Erythroblast (primary cell): ENCODE results near the gene COX7A2L.

ENCODE experiments used
- DNase-seq, 2 experiments: peaks; one replicate each; lab custom pipeline; 2025; lab: John Stamatoyannopoulos, UW
- GATA1 ChIP-seq: IDR thresholded peaks from 2 replicates; pipeline ENCODE4 v1.6.1; 2011; ENCODE audit warnings: low read depth, mild to moderate bottlenecking, control low read depth, low read length, moderate library complexity
- POLR2A ChIP-seq: IDR thresholded peaks from 2 replicates; pipeline ENCODE4 v1.6.1; 2011; ENCODE audit warnings: mild to moderate bottlenecking, low read length

The COX7A2L gene

DNA sequence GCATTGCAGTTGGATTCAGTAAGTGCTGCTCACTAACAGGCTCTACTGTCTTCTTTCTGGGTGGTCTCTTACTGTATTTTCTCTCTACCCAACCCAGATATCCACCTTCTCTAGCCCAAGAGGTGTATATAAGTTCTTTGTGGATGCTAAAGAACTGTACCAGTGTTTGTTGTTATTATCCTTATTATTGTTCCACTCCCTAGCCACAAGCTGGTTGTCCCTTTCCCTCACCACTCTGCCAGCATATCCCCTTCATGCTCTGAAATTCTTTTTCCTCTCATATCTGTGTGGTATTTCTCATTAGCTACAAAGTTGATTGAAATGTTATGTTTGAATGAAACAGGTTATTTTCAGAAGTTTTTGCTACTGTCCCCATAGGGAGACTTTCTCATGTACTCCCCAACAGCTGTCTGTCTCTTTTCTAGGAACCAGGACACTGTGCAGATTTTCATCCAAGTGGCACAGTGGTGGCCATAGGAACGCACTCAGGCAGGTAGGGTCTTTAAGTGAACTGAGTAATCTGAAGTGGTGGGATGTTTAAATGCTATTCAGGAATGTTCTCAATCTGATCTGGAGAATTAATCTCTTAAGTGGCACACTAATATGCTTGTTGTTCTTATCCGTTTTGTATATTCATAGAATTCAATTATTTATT lies 56.8 kb downstream of the COX7A2L start:
- no peak for DNase-seq
- TF ChIP-seq POLR2A (no peak), GATA1 (no peak)

DNA sequence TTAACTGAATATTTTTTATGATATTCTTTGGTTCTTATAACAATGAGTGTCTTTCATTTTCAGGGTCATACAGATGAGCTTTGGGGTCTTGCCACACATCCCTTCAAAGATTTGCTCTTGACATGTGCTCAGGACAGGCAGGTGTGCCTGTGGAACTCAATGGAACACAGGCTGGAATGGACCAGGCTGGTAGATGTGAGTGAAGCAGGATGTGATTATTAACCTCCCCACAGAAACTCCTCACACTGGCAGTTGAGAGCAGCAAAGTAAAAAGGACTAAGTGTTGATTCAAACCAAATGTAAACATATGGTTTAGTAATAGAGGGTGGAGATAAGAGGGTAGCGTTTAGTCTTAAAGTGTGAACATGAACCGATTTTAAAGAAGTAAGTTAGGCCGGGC lies 57.8 kb downstream of the COX7A2L start:
- TF ChIP-seq POLR2A (no peak), GATA1 (no peak)
- no peak for DNase-seq

DNA sequence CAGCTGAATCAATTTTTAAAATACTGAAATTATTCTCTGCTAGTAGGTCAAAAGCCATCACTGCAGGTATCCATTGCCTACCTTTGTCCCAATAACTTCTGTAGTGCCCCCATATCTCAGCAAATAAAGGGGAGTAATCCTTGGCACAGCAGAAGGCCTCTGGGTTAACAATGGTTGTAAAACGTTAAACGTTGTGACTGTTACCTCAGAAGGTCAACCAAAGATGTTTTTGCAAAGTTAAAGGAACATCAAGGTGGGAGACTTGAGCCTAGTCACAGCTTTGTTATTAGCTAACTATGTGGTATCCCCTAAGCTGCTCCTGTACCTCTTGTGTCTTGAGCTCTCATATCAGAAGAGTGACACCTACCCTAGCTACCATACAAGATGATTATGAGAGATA lies 60.5 kb downstream of the COX7A2L start:
- DNase-seq = no peak

More for the DNA sequence above, 60.5 kb downstream of the COX7A2L start:
- no peak for TF ChIP-seq POLR2A
- no peak for TF ChIP-seq GATA1
